GM21367 (cell line): Measurements from ENCODE around the gene SKIC2.

Experiments used
- ATAC-seq: cut with Tn5 transposase; IDR thresholded peaks from one replicate; pipeline ENCODE4 v1.9.1; 2021; ENCODE audit not compliant: unreplicated experiment

The SKIC2 gene

DNA sequence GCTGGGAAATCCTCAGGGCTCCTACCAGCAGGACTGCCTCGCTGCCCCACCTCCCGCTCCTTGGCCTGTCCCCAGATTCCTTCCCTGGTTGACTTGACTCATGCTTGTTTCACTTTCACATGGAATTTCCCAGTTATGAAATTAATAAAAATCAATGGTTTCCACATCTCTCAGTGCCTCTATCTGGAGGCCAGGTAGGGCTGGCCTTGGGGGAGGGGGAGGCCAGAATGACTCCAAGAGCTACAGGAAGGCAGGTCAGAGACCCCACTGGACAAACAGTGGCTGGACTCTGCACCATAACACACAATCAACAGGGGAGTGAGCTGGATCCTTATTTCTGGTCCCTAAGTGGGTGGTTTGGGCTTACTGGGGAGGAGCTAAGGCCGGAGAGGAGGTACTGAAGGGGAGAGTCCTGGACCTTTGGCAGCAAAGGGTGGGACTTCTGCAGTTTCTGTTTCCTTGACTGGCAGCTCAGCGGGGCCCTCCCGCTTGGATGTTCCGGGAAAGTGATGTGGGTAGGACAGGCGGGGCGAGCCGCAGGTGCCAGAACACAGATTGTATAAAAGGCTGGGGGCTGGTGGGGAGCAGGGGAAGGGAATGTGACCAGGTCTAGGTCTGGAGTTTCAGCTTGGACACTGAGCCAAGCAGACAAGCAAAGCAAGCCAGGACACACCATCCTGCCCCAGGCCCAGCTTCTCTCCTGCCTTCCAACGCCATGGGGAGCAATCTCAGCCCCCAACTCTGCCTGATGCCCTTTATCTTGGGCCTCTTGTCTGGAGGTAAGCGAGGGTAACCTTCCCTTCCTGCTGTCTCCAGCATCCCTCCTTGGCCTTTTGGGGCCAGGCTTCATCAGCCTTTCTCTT, 13.2 kb upstream of the SKIC2 start, which contains the start of gene CFB:
CFB (plus strand) TSS at position 589 of the 863 bp plus-strand sequence; CDS start at position 716, 127 bp downstream.
- no peak for ATAC-seq

DNA sequence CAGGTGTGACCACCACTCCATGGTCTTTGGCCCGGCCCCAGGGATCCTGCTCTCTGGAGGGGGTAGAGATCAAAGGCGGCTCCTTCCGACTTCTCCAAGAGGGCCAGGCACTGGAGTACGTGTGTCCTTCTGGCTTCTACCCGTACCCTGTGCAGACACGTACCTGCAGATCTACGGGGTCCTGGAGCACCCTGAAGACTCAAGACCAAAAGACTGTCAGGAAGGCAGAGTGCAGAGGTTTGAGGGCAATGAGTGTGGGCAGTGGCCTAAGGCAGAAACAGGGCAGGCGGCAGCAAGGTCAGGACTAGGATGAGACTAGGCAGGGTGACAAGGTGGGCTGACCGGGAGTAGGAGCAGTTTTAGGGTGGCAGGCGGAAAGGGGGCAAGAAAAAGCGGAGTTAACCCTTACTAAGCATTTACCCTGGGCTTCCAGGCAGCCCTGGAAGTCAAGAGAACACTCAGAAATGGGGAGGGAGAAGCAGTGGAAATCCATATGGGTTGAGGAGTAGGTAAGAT, 12.5 kb upstream of the SKIC2 start:
- ATAC-seq: no peak

DNA sequence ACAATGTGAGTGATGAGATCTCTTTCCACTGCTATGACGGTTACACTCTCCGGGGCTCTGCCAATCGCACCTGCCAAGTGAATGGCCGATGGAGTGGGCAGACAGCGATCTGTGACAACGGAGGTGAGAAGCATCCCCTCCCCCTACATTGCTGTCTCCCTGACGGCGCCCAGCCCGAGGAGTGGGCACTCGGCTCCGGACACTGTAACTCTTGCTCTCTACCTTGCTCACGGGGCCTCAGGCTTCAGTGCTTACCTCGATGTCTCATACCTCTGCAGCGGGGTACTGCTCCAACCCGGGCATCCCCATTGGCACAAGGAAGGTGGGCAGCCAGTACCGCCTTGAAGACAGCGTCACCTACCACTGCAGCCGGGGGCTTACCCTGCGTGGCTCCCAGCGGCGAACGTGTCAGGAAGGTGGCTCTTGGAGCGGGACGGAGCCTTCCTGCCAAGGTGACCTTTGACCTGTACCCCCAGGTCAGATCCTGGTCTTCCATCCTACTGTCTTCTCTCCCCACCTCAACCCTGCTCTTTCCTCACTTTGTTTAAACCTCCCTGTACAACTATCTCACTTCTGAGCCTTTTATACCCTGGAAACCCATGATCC, 11.8 kb upstream of the SKIC2 start:
- no peak for ATAC-seq

DNA sequence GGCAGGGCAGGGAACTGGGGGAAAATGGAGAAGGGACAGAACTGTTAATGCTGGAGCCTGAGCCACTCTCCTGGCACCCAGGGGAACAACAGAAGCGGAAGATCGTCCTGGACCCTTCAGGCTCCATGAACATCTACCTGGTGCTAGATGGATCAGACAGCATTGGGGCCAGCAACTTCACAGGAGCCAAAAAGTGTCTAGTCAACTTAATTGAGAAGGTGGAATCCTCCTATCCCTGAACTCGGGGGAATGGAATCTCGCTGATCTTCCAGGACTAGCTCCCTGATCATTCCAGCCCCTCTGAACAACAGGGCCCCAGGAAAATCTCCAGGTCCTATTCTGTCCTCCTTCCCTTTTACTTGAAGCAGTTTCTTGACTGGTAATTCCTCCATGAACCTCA, 11.1 kb upstream of the SKIC2 start:
- no peak for ATAC-seq

DNA sequence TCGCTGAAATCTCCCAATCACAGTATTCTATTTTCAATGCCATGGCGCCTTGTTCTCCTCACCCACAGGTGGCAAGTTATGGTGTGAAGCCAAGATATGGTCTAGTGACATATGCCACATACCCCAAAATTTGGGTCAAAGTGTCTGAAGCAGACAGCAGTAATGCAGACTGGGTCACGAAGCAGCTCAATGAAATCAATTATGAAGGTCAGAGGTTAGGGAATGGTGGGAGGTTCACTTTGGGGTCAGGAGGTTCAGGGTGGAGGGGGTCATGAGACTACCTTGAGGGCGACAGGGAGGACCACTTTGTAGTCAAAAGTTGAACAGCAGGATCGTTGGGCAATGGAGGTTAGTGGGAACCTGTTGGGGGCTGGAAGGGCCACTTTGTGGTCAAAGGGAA, 10.7 kb upstream of the SKIC2 start:
- ATAC-seq: no peak

DNA sequence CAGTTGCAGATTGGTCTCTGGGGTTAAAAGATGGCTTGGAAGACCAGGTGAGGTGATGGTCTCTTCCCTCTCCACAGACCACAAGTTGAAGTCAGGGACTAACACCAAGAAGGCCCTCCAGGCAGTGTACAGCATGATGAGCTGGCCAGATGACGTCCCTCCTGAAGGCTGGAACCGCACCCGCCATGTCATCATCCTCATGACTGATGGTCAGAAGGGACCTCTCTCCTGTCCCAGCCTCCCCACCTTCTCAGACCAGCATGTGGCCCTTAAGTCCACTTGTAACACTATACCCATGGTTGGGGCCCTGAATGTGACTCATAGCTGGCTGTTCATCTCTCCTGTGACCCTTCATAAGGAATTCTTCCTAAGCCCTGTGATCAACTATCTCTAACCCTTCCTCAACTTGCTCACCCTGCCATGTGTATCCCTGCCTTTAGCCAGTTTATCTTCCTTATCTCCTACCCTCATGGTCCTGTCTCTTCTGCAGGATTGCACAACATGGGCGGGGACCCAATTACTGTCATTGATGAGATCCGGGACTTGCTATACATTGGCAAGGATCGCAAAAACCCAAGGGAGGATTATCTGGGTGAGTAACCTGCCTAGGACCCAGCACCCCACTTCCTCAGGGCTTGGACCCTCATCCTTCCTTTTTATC, 10.1 kb upstream of the SKIC2 start:
- ATAC-seq: no peak

DNA sequence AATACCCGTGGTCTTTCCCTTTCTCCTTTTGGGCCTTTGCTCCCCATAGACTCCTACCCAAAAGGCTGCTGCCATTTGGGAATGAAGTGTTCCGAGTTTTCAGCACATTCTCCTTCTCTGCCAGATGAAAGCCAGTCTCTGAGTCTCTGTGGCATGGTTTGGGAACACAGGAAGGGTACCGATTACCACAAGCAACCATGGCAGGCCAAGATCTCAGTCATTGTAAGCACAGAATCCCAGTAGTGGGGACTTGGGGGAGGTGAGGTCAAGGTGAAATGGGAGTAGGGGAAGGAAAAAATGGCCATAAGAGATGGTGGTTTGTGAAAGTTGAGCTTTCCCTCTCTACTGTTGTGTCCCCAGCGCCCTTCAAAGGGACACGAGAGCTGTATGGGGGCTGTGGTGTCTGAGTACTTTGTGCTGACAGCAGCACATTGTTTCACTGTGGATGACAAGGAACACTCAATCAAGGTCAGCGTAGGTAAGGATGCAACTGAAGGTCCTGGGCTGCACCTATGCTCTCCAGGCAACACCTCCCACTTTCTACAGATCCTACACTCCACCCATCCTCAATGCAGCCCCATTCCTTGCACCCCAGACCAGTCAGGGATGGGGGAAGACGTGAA, 8.9 kb upstream of the SKIC2 start:
- ATAC-seq: no peak

DNA sequence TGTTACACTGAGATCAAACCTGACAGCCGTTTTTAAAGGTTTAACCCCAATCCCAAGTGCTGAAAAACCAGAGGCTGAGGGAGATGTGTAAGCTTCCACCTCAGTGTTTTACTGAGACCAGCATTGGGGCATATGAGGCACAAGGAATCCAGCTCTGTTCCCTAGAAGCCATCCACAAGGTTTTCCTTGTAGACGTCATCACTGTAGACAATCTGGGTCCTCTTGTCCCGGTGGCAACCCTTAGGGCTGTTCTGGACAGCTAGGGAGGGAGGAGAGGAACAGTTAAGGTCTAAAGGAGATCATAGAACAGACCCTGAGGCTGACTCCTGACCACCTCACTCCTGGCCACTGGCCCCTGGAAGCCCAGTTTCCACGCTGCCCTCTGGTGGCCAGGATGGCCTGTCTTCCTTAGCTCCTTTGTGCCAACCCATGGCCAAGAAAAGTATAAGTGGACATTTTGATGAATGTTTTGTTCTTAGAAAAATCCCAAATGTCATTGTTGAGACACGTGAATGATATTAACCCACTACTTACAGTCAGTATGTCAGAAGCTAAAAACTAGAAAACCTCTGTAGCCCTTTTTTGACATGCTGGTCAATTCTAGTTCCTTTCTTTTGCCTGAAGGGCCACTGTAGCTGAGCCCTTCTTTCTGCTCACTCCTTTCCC, 6.7 kb upstream of the SKIC2 start:
- no peak for ATAC-seq

DNA sequence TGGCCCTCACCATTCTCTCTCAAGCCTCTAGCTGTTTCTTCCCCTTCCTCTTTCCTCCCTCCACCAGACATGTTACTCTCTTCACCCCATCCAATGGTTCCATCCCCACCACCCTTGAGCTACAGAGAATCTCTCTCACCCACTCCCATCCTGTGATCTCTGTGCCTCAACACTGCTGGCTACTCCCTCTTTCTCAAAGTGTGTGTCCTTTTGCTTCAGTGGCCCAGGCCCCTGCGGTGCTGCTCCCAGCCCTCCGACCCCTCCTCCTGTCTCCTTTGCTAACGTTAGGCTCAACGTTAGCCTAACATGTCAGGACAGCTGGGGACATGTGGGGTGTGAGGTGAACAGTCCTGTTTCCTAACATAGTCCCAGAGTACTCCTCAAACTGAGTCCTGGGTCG, 6.1 kb upstream of the SKIC2 start:
- no peak for ATAC-seq

DNA sequence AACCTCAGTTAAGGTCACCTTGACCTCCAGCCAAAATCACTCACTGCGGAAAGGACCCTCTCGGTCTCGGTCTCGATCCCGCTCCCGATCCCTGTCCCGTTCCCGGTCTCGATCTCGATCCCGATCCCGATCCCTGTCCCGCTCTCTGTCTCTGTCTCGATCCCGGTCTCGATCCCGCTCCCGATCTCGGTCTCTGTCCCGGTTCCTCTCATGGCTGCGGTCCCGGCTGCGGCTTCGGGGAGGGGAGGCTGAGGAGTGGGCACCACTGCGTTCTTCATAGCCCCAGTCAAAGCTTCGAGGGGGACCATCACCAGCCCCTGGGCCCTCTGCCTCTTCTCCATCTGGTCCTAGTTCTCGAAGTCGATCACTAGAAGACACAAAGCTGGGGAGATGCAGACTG, 4.5 kb upstream of the SKIC2 start:
- ATAC-seq: no peak

DNA sequence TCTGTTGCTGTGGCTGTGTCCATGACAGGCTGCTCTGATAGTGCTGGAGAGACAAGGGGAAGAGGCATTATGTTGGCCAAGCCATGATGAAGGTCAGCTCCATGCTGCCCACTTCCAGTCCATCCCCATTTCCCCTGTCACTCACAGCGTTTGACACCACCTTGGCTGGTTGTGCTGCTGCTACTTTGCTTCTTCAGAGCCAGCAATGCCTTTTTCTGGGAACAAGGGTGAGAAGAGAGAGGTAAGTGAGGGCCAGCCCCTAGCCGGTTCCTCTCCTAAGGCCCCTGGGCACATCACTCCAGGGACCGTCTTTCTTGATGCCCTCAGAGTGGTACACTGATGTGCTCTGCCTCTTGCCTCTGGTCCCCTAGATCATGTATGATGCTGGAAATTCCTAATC, 2.2 kb upstream of the SKIC2 start:
- ATAC-seq: no peak

DNA sequence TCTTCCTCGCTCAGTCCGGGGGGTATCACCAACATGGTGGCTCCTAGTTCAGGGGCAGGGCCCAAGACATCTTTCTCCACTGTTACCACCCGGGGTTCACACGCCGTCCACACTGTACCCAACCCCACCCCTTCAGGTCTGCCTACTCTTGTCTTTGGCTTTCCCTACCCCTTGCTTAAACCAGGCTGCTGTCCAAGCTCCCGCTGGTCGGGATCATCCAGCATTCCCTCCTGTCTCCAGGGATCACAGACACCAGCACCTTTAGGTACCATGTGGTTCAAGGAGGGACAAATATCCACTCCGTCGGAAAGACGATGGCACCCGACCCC, 599 bp upstream of the SKIC2 start:
- no peak for ATAC-seq

DNA sequence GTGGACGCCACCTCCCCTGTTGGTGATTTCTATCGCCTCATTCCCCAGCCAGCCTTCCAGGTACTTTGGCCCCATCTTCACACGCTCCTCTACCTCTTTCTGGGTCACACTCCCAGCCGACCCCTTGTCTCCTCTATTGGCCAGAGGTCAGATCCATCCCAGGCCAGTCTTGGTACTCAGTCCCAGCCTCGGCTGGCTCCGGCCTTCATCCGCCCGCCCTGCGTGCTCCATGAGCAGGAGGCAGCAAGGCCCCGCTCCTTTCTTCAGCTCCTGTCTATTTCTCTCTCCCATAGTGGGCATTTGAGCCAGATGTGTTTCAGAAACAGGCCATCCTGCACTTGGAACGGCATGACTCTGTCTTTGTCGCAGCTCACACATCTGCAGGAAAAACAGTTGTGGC, 2.6 kb downstream of the SKIC2 start:
- no peak for ATAC-seq

DNA sequence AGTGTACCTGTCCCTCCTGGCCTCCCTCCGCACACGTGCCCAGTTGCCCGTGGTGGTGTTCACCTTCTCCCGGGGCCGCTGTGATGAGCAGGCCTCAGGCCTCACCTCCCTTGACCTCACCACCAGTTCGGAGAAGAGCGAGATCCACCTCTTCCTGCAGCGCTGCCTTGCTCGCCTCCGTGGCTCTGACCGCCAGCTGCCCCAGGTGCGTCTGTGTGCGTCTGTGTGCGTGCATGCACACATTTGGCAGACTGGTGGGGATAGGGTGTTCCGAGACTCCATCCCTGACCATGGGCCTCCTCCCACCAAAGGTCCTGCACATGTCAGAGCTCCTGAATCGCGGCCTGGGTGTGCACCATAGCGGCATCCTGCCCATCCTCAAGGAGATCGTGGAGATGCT, 4.9 kb downstream of the SKIC2 start:
- ATAC-seq: no peak

DNA sequence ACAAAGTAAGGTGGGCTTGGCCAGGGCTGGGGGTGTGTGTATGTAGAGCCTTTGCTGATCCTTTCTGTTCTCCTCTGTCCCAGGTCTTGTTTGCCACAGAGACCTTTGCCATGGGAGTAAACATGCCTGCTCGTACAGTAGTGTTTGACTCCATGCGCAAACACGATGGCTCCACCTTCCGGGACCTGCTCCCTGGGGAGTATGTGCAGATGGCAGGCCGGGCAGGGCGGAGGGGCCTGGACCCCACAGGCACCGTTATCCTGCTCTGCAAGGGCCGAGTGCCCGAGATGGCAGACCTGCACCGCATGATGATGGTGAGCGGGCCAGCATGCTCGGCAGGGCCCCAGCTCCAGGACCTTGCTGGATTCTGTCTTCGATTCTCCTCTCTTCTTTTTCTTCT, 6.7 kb downstream of the SKIC2 start:
- ATAC-seq: no peak

DNA sequence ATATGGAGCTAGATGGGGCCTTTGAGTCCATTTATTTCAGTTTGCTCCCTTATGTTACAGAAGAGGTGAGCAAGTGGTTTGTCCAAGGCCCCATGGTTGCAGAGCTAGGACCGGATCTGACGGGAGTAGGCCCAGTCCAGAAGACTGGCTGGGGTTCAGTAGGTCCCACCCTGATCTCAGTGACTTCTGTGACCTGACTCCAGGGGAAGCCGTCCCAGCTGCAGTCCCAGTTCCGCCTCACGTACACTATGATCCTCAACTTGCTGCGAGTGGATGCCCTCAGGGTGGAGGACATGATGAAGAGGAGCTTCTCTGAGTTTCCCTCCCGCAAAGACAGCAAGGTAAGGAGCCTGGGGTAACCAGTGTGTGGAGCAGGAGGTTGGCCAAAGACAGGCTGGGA, 7.5 kb downstream of the SKIC2 start:
- no peak for ATAC-seq

DNA sequence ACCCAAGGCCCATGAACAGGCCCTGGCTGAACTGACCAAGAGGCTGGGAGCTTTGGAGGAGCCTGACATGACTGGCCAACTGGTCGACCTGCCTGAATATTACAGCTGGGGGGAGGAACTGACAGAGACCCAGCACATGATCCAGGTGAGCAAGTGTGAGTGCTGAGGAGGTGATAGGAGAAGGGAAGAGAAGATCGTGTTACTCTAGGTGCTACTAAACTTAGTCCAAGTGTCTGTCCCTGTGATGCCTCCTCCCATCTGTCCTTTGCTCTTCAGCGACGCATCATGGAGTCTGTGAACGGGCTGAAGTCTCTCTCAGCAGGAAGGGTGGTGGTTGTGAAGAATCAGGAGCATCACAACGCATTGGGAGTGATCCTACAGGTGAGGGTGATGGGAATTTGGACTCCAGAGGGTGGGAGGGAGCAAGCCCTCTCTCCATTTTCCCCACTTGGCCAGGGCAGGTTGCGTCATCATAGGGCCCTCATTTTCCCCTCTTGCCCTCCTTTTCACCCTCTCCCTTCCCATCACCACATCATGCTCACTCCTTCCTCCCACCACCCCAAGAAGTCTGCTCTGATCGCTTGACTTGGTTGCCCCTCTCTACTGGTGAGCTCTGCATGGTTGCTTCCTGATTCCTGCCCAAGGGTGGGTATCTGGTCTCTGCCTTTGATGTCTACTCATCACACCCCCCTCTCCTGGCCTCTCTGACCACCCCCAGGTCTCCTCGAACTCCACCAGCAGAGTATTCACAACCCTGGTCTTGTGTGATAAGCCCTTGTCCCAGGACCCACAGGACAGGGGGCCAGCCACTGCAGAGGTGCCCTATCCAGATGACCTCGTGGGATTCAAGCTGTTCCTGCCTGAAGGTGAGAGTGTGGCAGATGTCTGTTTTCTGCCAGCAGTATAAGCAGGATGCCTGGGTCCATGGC, 8.3 kb downstream of the SKIC2 start:
- no peak for ATAC-seq

DNA sequence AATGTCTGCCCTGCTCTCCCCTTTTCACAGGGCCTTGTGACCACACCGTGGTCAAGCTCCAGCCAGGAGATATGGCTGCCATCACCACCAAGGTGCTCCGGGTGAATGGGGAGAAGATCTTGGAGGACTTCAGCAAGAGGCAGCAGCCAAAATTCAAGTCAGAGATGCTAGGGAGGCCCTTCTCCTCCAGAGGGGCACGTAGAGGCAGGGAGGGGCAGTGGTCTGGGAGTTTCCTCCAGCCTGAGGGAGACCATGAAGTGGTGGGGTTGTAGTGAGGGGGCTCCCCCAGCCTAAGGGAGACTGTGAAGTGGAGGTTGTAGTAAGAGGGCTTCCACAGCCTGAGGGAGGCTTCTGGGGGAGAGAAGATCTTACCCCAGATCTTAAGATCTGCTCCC, 8.9 kb downstream of the SKIC2 start:
- no peak for ATAC-seq

DNA sequence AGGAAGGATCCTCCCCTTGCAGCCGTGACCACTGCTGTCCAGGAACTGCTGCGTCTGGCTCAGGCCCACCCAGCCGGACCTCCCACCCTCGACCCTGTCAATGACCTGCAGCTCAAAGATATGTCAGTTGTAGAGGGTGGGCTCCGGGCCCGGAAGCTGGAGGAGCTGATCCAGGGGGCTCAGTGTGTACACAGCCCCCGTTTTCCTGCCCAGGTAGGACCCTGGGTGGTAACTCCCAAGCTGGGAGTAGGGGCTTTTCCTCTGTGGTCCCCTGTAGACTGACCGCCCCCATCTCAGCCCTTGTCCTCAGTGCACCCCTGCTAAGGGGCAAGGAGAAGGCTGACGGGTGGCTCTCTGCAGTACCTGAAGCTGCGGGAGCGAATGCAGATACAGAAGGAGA, 9.4 kb downstream of the SKIC2 start:
- no peak for ATAC-seq
